ENCODE data around the gene VTI1A. TPM values are rescaled to one million over a fixed set of nuclear protein-coding genes. Genes with fewer than 3 reads are reported as not detected.
A peak's percentile ranks its signal among the peaks of the same experiment; 100 is the strongest.

VTI1A gene
- total and polyA plus RNA-seq, 2 of the 13 experiments (the other 11 are each of a cell fraction or from before 2014, with no cell fraction given), result 11.7 to 32.7 TPM

GRCh38 chr10:112689327-112690072 lies 242.5 kb downstream of the VTI1A start (continued):
- TF ChIP-seq HNF1B (CRISPR knock-in tag; IDR thresholded peaks at IDR 0.05) (peak; percentile 58; the same call in 1 of the 2 replicates), ZNF30 (CRISPR knock-in tag; IDR thresholded peaks at IDR 0.05) (no peak), MZF1 (CRISPR knock-in tag; IDR thresholded peaks at IDR 0.05; ENCODE audit: borderline replicate concordance) (no peak), ZNF513 (CRISPR knock-in tag; conservative IDR thresholded peaks at IDR 0.05) (no peak), ZIK1 (CRISPR knock-in tag; IDR thresholded peaks at IDR 0.05; ENCODE audit: borderline replicate concordance, low read depth) (no peak), TCF7L2 (IDR thresholded peaks at IDR 0.05; ENCODE audit: low read depth, low read length) (no peak), NR2F1 (CRISPR knock-in tag; IDR thresholded peaks at IDR 0.05) (no peak), ZNF414 (CRISPR knock-in tag; IDR thresholded peaks at IDR 0.05) (no peak), ZMYM3 (CRISPR knock-in tag; IDR thresholded peaks at IDR 0.05) (no peak), ZNF331 (CRISPR knock-in tag; IDR thresholded peaks at IDR 0.05) (no peak), RXRB (CRISPR knock-in tag; IDR thresholded peaks at IDR 0.05; ENCODE audit: borderline replicate concordance) (no peak), SKIL (CRISPR knock-in tag; IDR thresholded peaks at IDR 0.05; ENCODE audit: borderline replicate concordance) (0 out of 2 replicates have a peak, but pooled peaks have one; percentile 33), ZNF292 (CRISPR knock-in tag; IDR thresholded peaks at IDR 0.05; ENCODE audit: borderline replicate concordance, low read depth) (no peak), ZKSCAN8 (CRISPR knock-in tag; IDR thresholded peaks at IDR 0.05; ENCODE audit: borderline replicate concordance) (no peak), FOSL1 (CRISPR knock-in tag; IDR thresholded peaks at IDR 0.05; ENCODE audit: borderline replicate concordance) (no peak), IKZF1 (IDR thresholded peaks at IDR 0.05) (no peak), ZMYM4 (CRISPR knock-in tag; IDR thresholded peaks at IDR 0.05) (peak; percentile 45; the same call in 1 of the 2 replicates), SMC3 (IDR thresholded peaks at IDR 0.05; ENCODE audit: low read length) (peak; percentile 64), ZNF770 (CRISPR knock-in tag; IDR thresholded peaks at IDR 0.05) (no peak)

Data from HepG2 (cell line).